GM10248 (cell line): ENCODE data around the gene LAMA2.

Source experiments
- CTCF ChIA-PET: fragments of 300-600 bp; sonication (Branson Sonifier 250); formaldehyde crosslinking; extraction: SDS; loops from one replicate; lab custom pipeline; 2021; ENCODE audit warnings: antibody characterized with exemption; lab: Yijun Ruan, JAX
- POLR2A ChIA-PET: fragments of 350-650 bp; sonication (Branson Sonifier 250); formaldehyde crosslinking; extraction: SDS; loops from one replicate; lab custom pipeline; 2020; ENCODE audit warnings: antibody characterized with exemption; lab: Yijun Ruan, JAX
- DNase-seq: peaks from one replicate; pipeline ENCODE4 v3.0.0; 2012; ENCODE audit errors: extremely low spot score
- TF ChIP-seq, protein P1 (sequence below): IDR thresholded peaks from 2 replicates; pipeline ENCODE4 v1.5.1; 2012; ENCODE audit warnings: mild to moderate bottlenecking, low read depth; ENCODE audit errors: extremely low read depth, missing control alignments, control extremely low read depth

The LAMA2 gene

GRCh38 chr6:129175066-129175465, 292.1 kb downstream of the LAMA2 start:
- TF ChIP-seq, protein P1, sequence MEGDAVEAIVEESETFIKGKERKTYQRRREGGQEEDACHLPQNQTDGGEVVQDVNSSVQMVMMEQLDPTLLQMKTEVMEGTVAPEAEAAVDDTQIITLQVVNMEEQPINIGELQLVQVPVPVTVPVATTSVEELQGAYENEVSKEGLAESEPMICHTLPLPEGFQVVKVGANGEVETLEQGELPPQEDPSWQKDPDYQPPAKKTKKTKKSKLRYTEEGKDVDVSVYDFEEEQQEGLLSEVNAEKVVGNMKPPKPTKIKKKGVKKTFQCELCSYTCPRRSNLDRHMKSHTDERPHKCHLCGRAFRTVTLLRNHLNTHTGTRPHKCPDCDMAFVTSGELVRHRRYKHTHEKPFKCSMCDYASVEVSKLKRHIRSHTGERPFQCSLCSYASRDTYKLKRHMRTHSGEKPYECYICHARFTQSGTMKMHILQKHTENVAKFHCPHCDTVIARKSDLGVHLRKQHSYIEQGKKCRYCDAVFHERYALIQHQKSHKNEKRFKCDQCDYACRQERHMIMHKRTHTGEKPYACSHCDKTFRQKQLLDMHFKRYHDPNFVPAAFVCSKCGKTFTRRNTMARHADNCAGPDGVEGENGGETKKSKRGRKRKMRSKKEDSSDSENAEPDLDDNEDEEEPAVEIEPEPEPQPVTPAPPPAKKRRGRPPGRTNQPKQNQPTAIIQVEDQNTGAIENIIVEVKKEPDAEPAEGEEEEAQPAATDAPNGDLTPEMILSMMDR, result no peak
- ChIA-PET POLR2A (no interaction called here), CTCF (no interaction called here)
- DNase-seq, result no peak

GRCh38 chr6:129177801-129178200, 294.9 kb downstream of the LAMA2 start:
- no peak for DNase-seq
- ChIA-PET CTCF (no interaction called here), POLR2A (no interaction called here)
- TF ChIP-seq, protein P1, result no peak

DNA sequence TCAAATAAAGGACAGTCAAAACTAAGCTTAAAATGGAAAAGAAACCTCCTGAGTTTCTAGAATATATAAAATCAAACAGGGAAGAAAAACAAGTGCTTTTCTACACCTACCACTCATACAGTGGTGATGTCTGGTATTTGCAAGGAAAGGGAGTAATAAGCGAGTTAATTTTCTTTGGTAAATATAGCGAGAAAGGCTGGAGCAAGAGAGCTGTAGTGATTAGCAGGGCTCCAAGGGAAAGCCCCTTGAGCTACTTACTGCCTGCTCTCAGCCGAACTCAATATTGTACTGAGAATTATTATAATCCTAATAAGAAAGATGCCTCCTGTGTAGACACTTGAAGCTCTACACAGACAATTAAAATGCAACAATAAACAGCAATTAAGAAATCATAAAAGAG, 296.3 kb downstream of the LAMA2 start:
- POLR2A ChIA-PET, result no interaction called here
- DNase-seq, result no peak
- TF ChIP-seq, protein P1, result no peak
- CTCF ChIA-PET, result interaction anchor here (0.8 kb wide), 1 partner anchor 39 kb away, joined by 3 read pairs; no protein-coding TSS in a partner anchor

DNA sequence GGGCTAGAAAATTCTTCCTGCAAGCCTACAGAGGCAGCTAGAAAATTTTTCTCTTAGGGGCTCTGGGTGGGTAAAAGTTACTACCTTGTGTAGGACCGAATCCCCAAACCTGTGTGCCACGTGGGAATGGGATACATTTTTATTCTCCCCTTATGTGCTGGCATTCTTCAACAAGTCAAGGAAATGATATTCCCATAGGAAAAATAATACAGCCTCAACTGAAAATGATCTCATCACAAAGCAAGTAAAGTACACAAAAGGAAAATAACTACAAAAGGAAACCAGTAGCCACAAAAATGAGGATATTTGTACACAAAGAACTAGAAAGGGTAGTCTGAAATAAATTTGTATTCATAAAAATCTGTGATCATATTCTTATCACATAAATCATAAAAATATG, 298.1 kb downstream of the LAMA2 start:
- ChIA-PET CTCF (no interaction called here), POLR2A (no interaction called here)
- no peak for DNase-seq
- TF ChIP-seq, protein P1, result no peak

GRCh38 chr6:129183187-129183591, 300.3 kb downstream of the LAMA2 start:
- ChIA-PET POLR2A (no interaction called here), CTCF (interaction anchor here (1.9 kb wide), 1 partner anchor 24 kb away, joined by 5 read pairs; no protein-coding TSS in a partner anchor)
- no peak for DNase-seq
- TF ChIP-seq, protein P1, result no peak

DNA sequence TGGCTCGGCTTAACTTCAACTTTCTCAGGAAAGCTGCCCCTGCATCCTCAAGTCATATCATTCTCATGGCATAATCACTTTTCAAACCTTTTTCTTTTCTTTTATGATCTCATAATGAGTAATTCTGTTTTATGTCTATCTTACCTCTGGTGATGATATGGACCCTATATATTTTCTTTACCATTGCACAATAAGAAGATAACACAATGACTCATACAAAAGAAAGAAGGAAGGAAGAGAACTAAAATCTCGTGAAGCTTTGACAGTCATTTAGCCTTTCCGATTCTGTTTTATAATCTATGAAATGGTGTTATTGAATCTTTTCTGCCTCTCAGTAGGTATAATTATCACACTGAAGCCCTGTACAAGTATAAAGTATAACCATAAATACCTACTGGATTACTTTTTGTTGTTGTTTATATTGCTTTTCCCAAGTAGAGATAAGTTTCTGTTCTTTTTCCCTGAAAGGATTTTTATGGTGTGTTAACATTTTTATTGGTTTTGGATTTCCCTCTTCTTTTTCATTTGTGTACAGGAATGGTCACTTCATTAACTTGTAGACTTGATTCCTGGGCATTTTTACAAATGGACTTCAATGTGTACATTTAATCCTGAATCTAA, 300.9 kb downstream of the LAMA2 start:
- ChIA-PET CTCF (interaction anchor here (1.9 kb wide), 1 partner anchor 23 kb away, joined by 5 read pairs; no protein-coding TSS in a partner anchor), POLR2A (no interaction called here)
- TF ChIP-seq, protein P1, result no peak
- DNase-seq, result no peak
